ENCODE measurements around the gene PIK3R1. TPM values are rescaled to one million over a fixed set of nuclear protein-coding genes. Genes with fewer than 3 reads are reported as not detected.

The PIK3R1 gene
- total RNA-seq, 4 donors from 2014 or later: 132 to 408 (median 221) TPM

DNA sequence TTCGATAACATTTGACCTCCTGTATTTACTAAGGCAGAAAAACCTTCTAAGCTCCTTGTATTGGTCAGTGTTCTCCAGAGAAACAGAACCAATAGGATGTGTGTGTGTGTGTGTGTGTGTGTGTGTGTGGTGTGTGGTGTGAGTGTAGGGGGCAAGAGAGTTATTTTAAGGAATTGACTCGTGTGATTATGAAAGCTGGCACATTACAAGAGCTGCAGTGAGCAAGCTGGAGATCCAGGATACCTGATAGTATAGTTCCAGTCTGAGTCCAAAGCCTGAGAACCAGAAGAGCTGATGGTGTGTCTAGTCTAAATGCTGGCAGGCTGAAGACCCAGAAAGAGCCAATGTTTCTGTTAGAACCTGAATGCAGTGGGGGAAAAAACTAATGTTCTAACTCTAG, 21.2 kb upstream of the PIK3R1 start:
- TF ChIP-seq CTCF (IDR thresholded peaks at IDR 0.05; ENCODE audit: low read depth): no peak

GRCh38 chr5:68195137-68195536, 20.4 kb upstream of the PIK3R1 start:
- TF ChIP-seq CTCF (IDR thresholded peaks at IDR 0.05; ENCODE audit: low read depth): no peak

DNA sequence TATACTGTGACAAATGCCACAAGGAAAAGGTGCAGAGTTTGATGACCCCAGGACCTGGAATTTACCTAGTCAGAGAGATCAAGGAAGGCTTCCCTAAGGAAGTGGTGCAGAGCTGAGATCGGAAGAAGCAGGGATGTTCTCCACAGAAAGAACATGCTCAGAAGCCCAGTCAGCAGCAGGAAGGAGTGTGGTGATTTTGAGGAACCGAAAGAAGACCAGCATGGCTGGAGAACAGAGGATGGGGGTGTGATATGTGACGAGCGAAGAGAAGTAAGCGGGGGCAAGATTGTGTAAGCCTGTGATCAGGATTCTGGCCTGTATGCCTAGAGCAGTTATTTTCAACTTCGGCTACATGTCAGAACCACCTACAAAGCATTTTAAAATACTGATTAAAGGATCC, 18.7 kb upstream of the PIK3R1 start:
- no peak for TF ChIP-seq CTCF (IDR thresholded peaks at IDR 0.05; ENCODE audit: low read depth)

DNA sequence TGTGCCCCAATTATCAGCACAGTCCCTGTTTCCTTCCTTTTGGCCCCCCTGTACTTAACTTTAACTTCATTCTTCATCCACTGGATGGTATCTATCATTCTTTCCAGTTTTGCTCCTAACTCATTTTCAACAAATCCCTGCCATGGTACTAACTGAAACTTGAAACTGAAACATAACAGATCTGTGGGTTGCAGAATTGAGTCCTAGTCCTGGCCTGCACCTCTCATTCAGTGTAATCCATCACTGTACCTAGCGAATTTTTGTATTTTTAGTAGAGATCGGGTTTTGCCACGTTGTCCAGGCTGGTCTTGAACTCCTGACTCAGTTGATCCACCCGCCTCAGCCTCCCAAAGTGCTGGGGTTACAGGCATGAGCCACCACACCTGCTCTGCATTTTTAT, 15.3 kb upstream of the PIK3R1 start:
- no peak for TF ChIP-seq CTCF (IDR thresholded peaks at IDR 0.05; ENCODE audit: low read depth)

DNA sequence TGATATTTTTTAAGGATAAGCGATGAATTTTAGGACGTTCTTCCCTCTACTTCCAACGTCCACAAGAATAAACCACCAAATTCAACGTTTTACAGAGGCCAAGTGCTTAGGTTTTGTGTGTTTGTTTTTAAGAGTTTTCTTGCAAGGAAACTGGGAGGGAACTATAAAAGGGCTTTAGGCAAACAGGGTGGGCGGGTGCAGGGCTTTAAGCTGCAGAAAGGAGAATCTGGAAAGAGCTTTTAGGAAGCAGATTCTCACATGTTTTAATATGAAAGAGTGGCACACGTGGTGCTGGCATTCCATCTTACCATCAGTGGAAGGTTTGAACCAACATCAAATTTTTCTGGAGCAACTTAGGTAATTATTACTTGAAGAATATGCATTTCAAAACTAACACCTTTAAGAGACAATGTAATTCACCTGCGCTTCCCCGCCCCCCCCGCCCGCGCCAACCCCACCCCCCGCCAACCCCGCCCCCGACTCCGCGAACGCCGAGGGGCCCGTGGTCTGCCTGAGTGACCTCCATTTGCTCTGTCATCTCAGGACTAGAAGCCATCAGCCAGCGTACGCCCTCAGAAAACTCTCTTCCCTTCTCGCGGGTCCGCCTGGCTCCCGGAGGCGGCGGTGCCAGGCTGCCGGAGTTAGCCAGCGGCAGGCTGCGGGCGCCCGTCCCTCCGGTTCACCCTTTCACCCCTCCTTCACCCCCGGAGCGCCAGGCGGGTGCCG, 911 bp upstream of the PIK3R1 start:
- no peak for TF ChIP-seq CTCF (IDR thresholded peaks at IDR 0.05; ENCODE audit: low read depth)

GRCh38 chr5:68215898-68216244, 315 bp downstream of the PIK3R1 start:
- no peak for TF ChIP-seq CTCF (IDR thresholded peaks at IDR 0.05; ENCODE audit: low read depth)

- no peak for TF ChIP-seq CTCF (IDR thresholded peaks at IDR 0.05; ENCODE audit: low read depth)
Observed at GRCh38 chr5:68216245-68217046, 890 bp downstream of the PIK3R1 start.

Data from subcutaneous adipose tissue (tissue), 4 donors.